Measurements from ENCODE around the gene HOXA2. TPM values are rescaled to one million over a fixed set of nuclear protein-coding genes. Genes with fewer than 3 reads are reported as not detected.

Gene HOXA2
- total RNA-seq, 4 donors from 2014 or later: 3.1 to 7.0 (median 5.0) TPM

DNA sequence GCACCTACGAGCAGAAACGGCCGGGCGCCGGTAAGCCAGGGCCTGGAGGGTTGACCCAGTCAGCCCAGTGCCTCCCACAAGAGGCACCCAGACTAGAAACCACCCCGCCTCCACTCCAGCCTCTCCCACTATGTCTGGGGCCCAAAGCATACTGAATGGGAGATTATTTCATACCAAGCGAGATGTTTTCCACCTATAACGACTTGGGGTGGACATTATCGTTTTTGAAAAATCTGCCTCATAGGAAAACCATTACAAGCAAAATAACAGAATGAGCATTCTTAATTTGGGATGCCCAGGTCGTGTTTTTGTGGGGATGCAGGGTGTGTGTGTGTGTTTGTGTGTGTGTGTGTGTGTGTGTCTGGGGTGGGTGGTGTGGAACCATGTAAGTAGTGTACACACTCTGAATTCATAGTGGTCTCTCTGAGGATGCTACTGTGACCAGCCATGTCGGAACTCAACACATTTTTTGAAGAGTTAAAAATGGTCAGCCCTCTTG lies 43.5 kb upstream of the HOXA2 start:
- peaks cover 0 to 40% (median 6%) of the 10 kb centered on the region in 3 donors for H3K4me1 ChIP-seq
- H3K36me3 ChIP-seq: no peaks in the 10 kb centered on the region
- ATAC-seq: no peak
- WGBS, 2 donors (ENCODE audit: low coverage in 1 of 2): 86 to 100% methylated on average over 6 to 10 of the region's 11 CpGs
- peak overlapping the region in 1 of 2 donors; percentile 94 for H3K4me3 ChIP-seq
- H3K27ac ChIP-seq: peak overlapping the region in 2 of 4 donors; percentile 70 to 99
- H3K27me3 ChIP-seq: peaks cover 32% of the 10 kb centered on the region
- no peaks in the 10 kb centered on the region for H3K9me3 ChIP-seq
- TF ChIP-seq POLR2AphosphoS5 (IDR thresholded peaks at IDR 0.05): no peak
- no peak for TF ChIP-seq EP300 (IDR thresholded peaks at IDR 0.05)
- no peak for TF ChIP-seq POLR2A (IDR thresholded peaks at IDR 0.05)
- no peak for TF ChIP-seq CTCF (IDR thresholded peaks at IDR 0.05)

DNA sequence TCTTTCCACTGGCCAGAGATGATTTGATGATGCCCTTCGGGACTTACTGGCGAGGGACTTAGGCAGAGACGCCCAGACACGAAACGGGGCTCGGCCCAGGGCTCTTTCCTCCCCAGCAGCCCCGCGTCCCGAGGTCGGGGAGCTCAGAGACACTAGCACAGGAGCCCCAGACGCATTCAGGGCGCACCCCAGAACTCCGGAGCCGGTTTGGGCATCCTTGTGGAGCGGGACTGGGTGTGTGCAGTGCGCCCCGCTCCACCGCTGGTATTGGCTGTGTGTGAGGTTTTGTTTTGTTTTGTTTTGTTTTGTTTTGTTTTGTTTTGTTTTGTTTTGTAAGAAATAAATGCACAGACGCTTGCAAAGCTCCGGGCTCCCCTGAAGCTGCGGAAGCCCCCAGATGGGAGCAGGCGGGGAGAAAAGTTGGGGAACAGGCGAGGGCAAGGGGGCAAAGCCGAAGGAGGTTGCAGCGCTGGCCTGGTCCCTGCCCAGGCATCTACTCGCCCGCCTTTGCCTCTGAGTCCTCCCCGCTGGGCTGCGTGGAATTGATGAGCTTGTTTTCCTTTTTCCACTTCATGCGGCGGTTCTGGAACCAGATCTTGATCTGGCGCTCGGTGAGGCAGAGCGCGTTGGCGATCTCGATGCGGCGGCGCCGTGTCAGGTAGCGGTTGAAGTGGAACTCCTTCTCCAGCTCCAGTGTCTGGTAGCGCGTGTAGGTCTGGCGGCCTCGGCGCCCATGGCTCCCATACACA lies 42.9 kb upstream of the HOXA2 start:
- peaks cover 0 to 40% (median under 1%) of the 10 kb centered on the region in 3 donors for H3K4me1 ChIP-seq
- ATAC-seq: no peak

GRCh38 chr7:27144781-27145164 lies 42.3 kb upstream of the HOXA2 start:
- Histone ChIP-seq H3K36me3 (no peaks in the 10 kb centered on the region), H3K27me3 (peaks cover 30% of the 10 kb centered on the region), H3K4me1 (peaks cover 0 to 36% (median 0%) of the 10 kb centered on the region in 3 donors), H3K9me3 (no peaks in the 10 kb centered on the region), H3K27ac (peak overlapping the region in 2 of 4 donors; percentile 70 to 99), H3K4me3 (peak overlapping the region in 1 of 2 donors; percentile 94)
- TF ChIP-seq CTCF (IDR thresholded peaks at IDR 0.05) (no peak), POLR2A (IDR thresholded peaks at IDR 0.05) (no peak), POLR2AphosphoS5 (IDR thresholded peaks at IDR 0.05) (no peak), EP300 (IDR thresholded peaks at IDR 0.05) (no peak)
- ATAC-seq: no peak
- 76% methylated on average over 15 of the region's 31 CpGs; no CpG with 5 or more reads in 1 of the 2 donors for WGBS, 2 donors (ENCODE audit: low coverage in 1 of 2)

More for the DNA sequence above, 42.9 kb upstream of the HOXA2 start:
- Histone ChIP-seq H3K36me3 (no peaks in the 10 kb centered on the region), H3K27me3 (peaks cover 30% of the 10 kb centered on the region), H3K27ac (peak overlapping the region in 2 of 4 donors; percentile 70 to 99), H3K4me3 (peak overlapping the region in 1 of 2 donors; percentile 94), H3K9me3 (no peaks in the 10 kb centered on the region)
- WGBS, 2 donors (ENCODE audit: low coverage in 1 of 2): 80% methylated on average over 3 of the region's 47 CpGs; no CpG with 5 or more reads in 1 of the 2 donors
- no peak for TF ChIP-seq EP300 (IDR thresholded peaks at IDR 0.05)
- no peak for TF ChIP-seq CTCF (IDR thresholded peaks at IDR 0.05)
- TF ChIP-seq POLR2AphosphoS5 (IDR thresholded peaks at IDR 0.05): no peak
- TF ChIP-seq POLR2A (IDR thresholded peaks at IDR 0.05): no peak

GRCh38 chr7:27143950-27144780 lies 41.7 kb upstream of the HOXA2 start:
- Histone ChIP-seq H3K4me3 (peak overlapping the region in 1 of 2 donors; percentile 94), H3K27ac (peak overlapping the region in 3 of 4 donors; percentile 70 to 99 (median 90)), H3K36me3 (no peaks in the 10 kb centered on the region), H3K9me3 (no peaks in the 10 kb centered on the region), H3K27me3 (peaks cover 28% of the 10 kb centered on the region), H3K4me1 (peaks cover 0 to 42% (median 0%) of the 10 kb centered on the region in 3 donors)
- 22 to 38% methylated on average over 10 to 30 of the region's 40 CpGs for WGBS, 2 donors (ENCODE audit: low coverage in 1 of 2)
- no peak for ATAC-seq
- TF ChIP-seq POLR2AphosphoS5 (IDR thresholded peaks at IDR 0.05) (no peak), EP300 (IDR thresholded peaks at IDR 0.05) (no peak), CTCF (IDR thresholded peaks at IDR 0.05) (peak in 1 of 4 experiments; percentile 9)
